Epithelial cell of esophagus (primary cell): ENCODE data around the gene TMEM59L.

Source experiments
- DNase-seq: peaks from one replicate; pipeline ENCODE4 v3.0.0; 2010; ENCODE audit warnings: low read depth
- H3K4me3 ChIP-seq: 2 replicates; pipeline ENCODE4 v1.5.1; 2011; ENCODE audit warnings: mild to moderate bottlenecking, low read length, control low read depth
- TF ChIP-seq, protein P1 (sequence below): IDR thresholded peaks from 2 replicates; pipeline ENCODE4 v1.5.1; 2011; ENCODE audit warnings: low read depth, mild to moderate bottlenecking, low read length, control low read depth, inconsistent platforms; ENCODE audit not compliant: insufficient read depth; ENCODE audit errors: missing control alignments

TMEM59L gene

DNA sequence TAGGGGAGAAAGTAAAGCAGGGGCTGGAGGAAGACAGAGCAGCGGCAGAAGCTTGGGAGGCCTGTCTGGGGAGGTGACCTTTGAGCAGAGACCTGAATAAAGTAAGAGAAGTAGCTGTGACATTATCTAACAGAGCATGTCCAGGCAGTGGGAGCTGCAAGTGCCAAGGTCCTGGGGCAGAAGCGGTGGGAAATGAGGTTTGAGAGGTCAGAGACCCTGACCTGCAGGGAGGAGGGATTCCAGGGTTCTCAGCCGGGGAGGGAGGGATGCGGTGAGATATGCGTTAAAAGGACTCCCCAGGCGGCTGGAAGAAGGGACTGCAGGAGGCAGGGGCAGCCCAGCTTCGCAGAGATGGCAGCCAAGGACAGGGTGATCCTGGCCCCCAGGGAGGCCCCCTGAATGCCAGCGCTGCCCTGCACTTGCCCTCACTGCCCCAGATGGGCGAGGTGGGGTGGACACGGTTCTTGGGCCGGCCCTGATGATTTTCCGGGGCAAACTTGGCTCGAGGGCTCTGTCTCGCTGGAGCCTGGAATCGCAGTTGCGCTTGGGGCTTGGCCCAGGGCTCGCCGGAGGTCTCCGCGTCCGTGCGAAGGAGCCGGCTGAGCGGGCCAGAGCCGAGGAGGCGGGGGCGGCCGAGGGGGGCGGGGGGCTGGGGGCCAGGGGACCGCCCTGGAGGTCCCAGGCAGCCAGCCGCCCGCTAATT lies 9.3 kb upstream of the TMEM59L start:
- TF ChIP-seq, protein P1, sequence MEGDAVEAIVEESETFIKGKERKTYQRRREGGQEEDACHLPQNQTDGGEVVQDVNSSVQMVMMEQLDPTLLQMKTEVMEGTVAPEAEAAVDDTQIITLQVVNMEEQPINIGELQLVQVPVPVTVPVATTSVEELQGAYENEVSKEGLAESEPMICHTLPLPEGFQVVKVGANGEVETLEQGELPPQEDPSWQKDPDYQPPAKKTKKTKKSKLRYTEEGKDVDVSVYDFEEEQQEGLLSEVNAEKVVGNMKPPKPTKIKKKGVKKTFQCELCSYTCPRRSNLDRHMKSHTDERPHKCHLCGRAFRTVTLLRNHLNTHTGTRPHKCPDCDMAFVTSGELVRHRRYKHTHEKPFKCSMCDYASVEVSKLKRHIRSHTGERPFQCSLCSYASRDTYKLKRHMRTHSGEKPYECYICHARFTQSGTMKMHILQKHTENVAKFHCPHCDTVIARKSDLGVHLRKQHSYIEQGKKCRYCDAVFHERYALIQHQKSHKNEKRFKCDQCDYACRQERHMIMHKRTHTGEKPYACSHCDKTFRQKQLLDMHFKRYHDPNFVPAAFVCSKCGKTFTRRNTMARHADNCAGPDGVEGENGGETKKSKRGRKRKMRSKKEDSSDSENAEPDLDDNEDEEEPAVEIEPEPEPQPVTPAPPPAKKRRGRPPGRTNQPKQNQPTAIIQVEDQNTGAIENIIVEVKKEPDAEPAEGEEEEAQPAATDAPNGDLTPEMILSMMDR = no peak
- DNase-seq = no peak
- no peak overlapping the region for H3K4me3 ChIP-seq

GRCh38 chr19:18603958-18604819 lies 8.5 kb upstream of the TMEM59L start:
- TF ChIP-seq, protein P1 = no peak
- H3K4me3 ChIP-seq = no peak overlapping the region
- no peak for DNase-seq

DNA sequence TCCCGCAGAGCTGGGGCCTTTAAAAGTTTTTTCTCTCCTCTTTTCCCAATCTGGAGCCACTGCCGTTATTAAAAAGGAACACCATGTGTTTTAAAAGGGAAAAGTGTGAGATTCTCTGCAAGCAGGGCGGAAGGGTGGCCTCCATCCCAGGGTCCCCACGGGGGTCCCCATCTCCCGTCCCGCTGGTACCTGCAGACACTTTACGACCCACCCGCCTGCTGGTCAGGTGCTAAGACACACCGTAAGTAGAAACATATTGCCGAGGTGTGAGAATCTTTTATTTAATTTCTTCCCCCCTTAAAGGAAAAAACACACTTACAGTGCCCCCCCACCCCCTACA lies 7.9 kb upstream of the TMEM59L start:
- TF ChIP-seq, protein P1 = no peak
- no peak overlapping the region for H3K4me3 ChIP-seq
- DNase-seq = no peak

GRCh38 chr19:18605196-18605545 lies 7.5 kb upstream of the TMEM59L start:
- TF ChIP-seq, protein P1 = no peak
- no peak for DNase-seq
- no peak overlapping the region for H3K4me3 ChIP-seq

GRCh38 chr19:18605546-18606280 lies 7.0 kb upstream of the TMEM59L start:
- H3K4me3 ChIP-seq = no peak overlapping the region
- TF ChIP-seq, protein P1 = no peak
- DNase-seq = no peak

DNA sequence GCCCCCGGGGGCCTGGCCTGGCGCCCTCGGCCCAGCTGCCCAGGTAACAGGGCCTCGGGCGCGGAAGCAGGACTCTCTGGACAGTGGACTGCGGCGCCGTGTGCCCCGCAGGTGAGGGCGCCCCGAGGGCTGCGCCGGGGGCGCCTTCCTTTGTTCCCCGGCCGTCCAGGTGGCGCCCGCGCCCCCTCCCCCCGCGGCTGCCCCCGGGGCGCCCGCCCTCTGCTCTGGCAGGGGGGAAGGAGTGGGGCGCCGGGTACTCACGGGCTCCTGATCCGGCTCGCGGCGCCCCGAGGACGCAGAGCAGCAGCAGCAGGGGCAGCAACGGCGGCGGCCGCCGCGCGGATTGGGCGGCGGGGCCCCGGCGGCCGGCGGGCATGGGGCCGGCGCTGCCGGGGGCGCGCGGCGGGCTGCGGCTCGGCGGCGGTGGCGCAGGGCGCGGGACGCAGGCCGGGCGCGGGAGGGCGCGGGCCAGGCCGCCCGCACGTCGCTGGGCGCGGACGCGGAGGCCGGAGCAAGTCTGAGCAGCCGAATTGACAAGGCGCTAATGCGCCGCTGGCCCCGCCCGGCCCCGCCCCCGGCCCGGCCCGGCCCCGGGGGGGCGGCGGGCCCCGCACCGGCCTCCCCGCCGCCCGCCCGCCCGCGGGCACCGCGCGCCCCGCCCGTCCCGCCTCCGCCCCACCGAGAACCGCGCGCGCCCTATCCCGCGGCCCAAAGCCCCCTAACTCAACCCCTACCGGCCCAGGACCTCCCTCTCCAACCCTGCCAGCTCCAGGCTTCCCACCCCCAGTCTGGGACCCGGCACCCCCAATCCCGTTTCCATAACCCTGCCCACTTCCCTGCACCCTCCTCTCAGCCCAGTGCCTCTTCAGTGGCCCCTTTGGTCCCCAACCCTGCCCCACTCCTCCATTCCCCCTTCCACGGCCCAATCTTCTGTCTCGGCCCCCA lies 6.1 kb upstream of the TMEM59L start, which contains the start of gene CRLF1:
CRLF1 (minus strand) TSS at position 519 of the 945 bp plus-strand sequence; CDS start at position 376, 143 bp downstream.
- peak within 1 kb of the TSS; percentile 20 for H3K4me3 ChIP-seq
- TF ChIP-seq, protein P1 = no peak
- DNase-seq = peak; percentile 16
